LNCaP clone FGC (cell line): ENCODE results near the gene IQGAP1.

Experiments
- DNase-seq: peaks from one replicate; pipeline ENCODE4 v3.0.0-alpha.2; 2011; ENCODE audit warnings: low read depth
- H3K4me3 ChIP-seq: 2 replicates; pipeline ENCODE4 v1.5.1; 2011; ENCODE audit warnings: mild to moderate bottlenecking, low read depth, low read length, control low read depth
- CTCF ChIP-seq: IDR thresholded peaks from 2 replicates; pipeline ENCODE4 v1.5.1; 2012; ENCODE audit warnings: mild to moderate bottlenecking; ENCODE audit not compliant: control insufficient read depth, insufficient read depth; ENCODE audit errors: extremely low read depth

The IQGAP1 gene

GRCh38 chr15:90421527-90421926 lies 33.5 kb downstream of the IQGAP1 start:
- no peak for DNase-seq
- no peak overlapping the region for H3K4me3 ChIP-seq
- TF ChIP-seq CTCF, result no peak

- DNase-seq, result no peak
- TF ChIP-seq CTCF, result no peak
- no peak overlapping the region for H3K4me3 ChIP-seq
Measured at GRCh38 chr15:90422043-90422442, 34.0 kb downstream of the IQGAP1 start.

- H3K4me3 ChIP-seq, result no peak overlapping the region
- TF ChIP-seq CTCF, result no peak
- DNase-seq, result no peak
Measured at GRCh38 chr15:90422936-90423335, 34.9 kb downstream of the IQGAP1 start.

- no peak overlapping the region for H3K4me3 ChIP-seq
- DNase-seq, result no peak
- no peak for TF ChIP-seq CTCF
Measured at GRCh38 chr15:90423801-90424319, 35.8 kb downstream of the IQGAP1 start.

GRCh38 chr15:90425726-90426346 lies 37.8 kb downstream of the IQGAP1 start:
- no peak overlapping the region for H3K4me3 ChIP-seq
- TF ChIP-seq CTCF, result no peak
- no peak for DNase-seq

GRCh38 chr15:90427185-90427584 lies 39.1 kb downstream of the IQGAP1 start:
- DNase-seq, result no peak
- TF ChIP-seq CTCF, result no peak

GRCh38 chr15:90432253-90432652 lies 44.2 kb downstream of the IQGAP1 start:
- no peak for TF ChIP-seq CTCF
- no peak for DNase-seq
- H3K4me3 ChIP-seq, result no peak overlapping the region

More at GRCh38 chr15:90427185-90427584, 39.1 kb downstream of the IQGAP1 start:
- H3K4me3 ChIP-seq, result no peak overlapping the region
